Activated CD8-positive, alpha-beta T cell treated with anti-CD3 and anti-CD28 coated beads, Interleukin-2, amount 10 ng/mL, durations not matched to agents 7 days and 5 days (primary cell): ENCODE data around the gene UGT1A7. TPM values are rescaled to one million over a fixed set of nuclear protein-coding genes. Genes with fewer than 3 reads are reported as not detected.

Source experiments
- ATAC-seq: fragments of 150-1000 bp; cut with Tn5 transposase; one replicate; pipeline ENCODE4 v1.10.0; 2021; ENCODE audit warnings: moderate library complexity
- CTCF ChIA-PET: fragments of 350-600 bp; sonication (Branson Sonifier 250); formaldehyde crosslinking; loops from one replicate; lab custom pipeline; 2021; ENCODE audit warnings: antibody characterized with exemption; lab: Charles Lee
- POLR2A ChIA-PET: fragments of 350-600 bp; sonication (Branson Sonifier 250); formaldehyde crosslinking; loops from one replicate; lab custom pipeline; 2021; ENCODE audit warnings: antibody characterized with exemption; lab: Charles Lee
- DNase-seq: peaks from one replicate; pipeline ENCODE4 v3.0.0-alpha.2; 2020
- H3K27ac Mint-ChIP-seq: one replicate; pipeline ENCODE4 v1.8.0; 2021; ENCODE audit warnings: mild to moderate bottlenecking, mixed read lengths
- H3K27me3 Mint-ChIP-seq: one replicate; pipeline ENCODE4 v1.8.0; 2021; ENCODE audit warnings: low read depth, mixed read lengths
- H3K36me3 Mint-ChIP-seq: one replicate; pipeline ENCODE4 v1.8.0; 2021; ENCODE audit warnings: low read depth, mixed read lengths
- H3K4me1 Mint-ChIP-seq: one replicate; pipeline ENCODE4 v1.8.0; 2021; ENCODE audit warnings: low read depth, mixed read lengths
- H3K4me3 Mint-ChIP-seq: one replicate; pipeline ENCODE4 v1.8.0; 2021; ENCODE audit warnings: mild to moderate bottlenecking, mixed read lengths
- H3K9me3 Mint-ChIP-seq: one replicate; pipeline ENCODE4 v1.8.0; 2022; ENCODE audit warnings: mixed read lengths; ENCODE audit not compliant: insufficient read depth
- total RNA-seq, 2 experiments: library from RNA; stranded (reverse); gene quantifications; one replicate each; pipeline ENCODE4 v1.2.3, GENCODE V29; 2021

Gene UGT1A7
- total RNA-seq, 2 experiments from 2014 or later = not detected

GRCh38 chr2:233807966-233808935 lies 126.5 kb downstream of the UGT1A7 start:
- ChIA-PET POLR2A (no interaction called here), CTCF (no interaction called here)
- Mint-ChIP-seq H3K27me3 (peaks cover 10% of the 10 kb centered on the region), H3K4me1 (no peaks in the 10 kb centered on the region), H3K27ac (no peak overlapping the region), H3K36me3 (no peaks in the 10 kb centered on the region), H3K4me3 (no peak overlapping the region), H3K9me3 (no peaks in the 10 kb centered on the region)
- no peak for ATAC-seq
- DNase-seq = no peak

GRCh38 chr2:233810385-233810784 lies 128.7 kb downstream of the UGT1A7 start:
- Mint-ChIP-seq H3K36me3 (no peaks in the 10 kb centered on the region), H3K9me3 (no peaks in the 10 kb centered on the region), H3K27ac (no peak overlapping the region), H3K4me3 (no peak overlapping the region), H3K4me1 (no peaks in the 10 kb centered on the region), H3K27me3 (peaks cover 6% of the 10 kb centered on the region)
- ChIA-PET CTCF (no interaction called here), POLR2A (no interaction called here)
- no peak for DNase-seq
- no peak for ATAC-seq

- CTCF ChIA-PET = no interaction called here
- H3K36me3 Mint-ChIP-seq = no peaks in the 10 kb centered on the region
- H3K4me3 Mint-ChIP-seq = no peak overlapping the region
- no peak for DNase-seq
- no peak for ATAC-seq
- peaks cover 4% of the 10 kb centered on the region for H3K27me3 Mint-ChIP-seq
- H3K4me1 Mint-ChIP-seq = no peaks in the 10 kb centered on the region
- H3K9me3 Mint-ChIP-seq = no peaks in the 10 kb centered on the region
- H3K27ac Mint-ChIP-seq = no peak overlapping the region
- POLR2A ChIA-PET = no interaction called here
Observed at GRCh38 chr2:233811087-233811486, 129.4 kb downstream of the UGT1A7 start.

GRCh38 chr2:233811732-233812131 lies 130.0 kb downstream of the UGT1A7 start:
- no peaks in the 10 kb centered on the region for H3K36me3 Mint-ChIP-seq
- ChIA-PET POLR2A (no interaction called here), CTCF (no interaction called here)
- H3K27ac Mint-ChIP-seq = no peak overlapping the region
- no peaks in the 10 kb centered on the region for H3K9me3 Mint-ChIP-seq
- ATAC-seq (no peak), DNase-seq (no peak)
- peaks cover 6% of the 10 kb centered on the region for H3K27me3 Mint-ChIP-seq
- no peaks in the 10 kb centered on the region for H3K4me1 Mint-ChIP-seq
- no peak overlapping the region for H3K4me3 Mint-ChIP-seq

- ATAC-seq (no peak), DNase-seq (no peak)
- peaks cover 6% of the 10 kb centered on the region for H3K27me3 Mint-ChIP-seq
- no peaks in the 10 kb centered on the region for H3K36me3 Mint-ChIP-seq
- no peaks in the 10 kb centered on the region for H3K9me3 Mint-ChIP-seq
- peaks cover 3% of the 10 kb centered on the region for H3K4me1 Mint-ChIP-seq
- no peak overlapping the region for H3K27ac Mint-ChIP-seq
- ChIA-PET POLR2A (interaction anchor here (0.6 kb wide), 1 partner anchor 523 kb away, joined by 3 read pairs; no protein-coding TSS in a partner anchor), CTCF (interaction anchor here (0.6 to 1.5 kb wide), 2 partner anchors 19 to 84 kb away, joined by 3 read pairs; partner anchors contain the start of gene UGT1A3)
- no peak overlapping the region for H3K4me3 Mint-ChIP-seq
Observed at GRCh38 chr2:233813236-233814055, 131.7 kb downstream of the UGT1A7 start.

- Mint-ChIP-seq H3K36me3 (no peaks in the 10 kb centered on the region), H3K27me3 (peaks cover 6% of the 10 kb centered on the region), H3K27ac (no peak overlapping the region), H3K4me1 (peaks cover 3% of the 10 kb centered on the region), H3K4me3 (no peak overlapping the region), H3K9me3 (no peaks in the 10 kb centered on the region)
- DNase-seq = no peak
- CTCF ChIA-PET = interaction anchor here (1.5 kb wide), 1 partner anchor 18 kb away, joined by 3 read pairs; no protein-coding TSS in a partner anchor
- ATAC-seq = no peak
- POLR2A ChIA-PET = interaction anchor here (0.6 kb wide), 1 partner anchor 755 kb away, joined by 3 read pairs; no protein-coding TSS in a partner anchor
Observed at GRCh38 chr2:233814056-233814835, 132.5 kb downstream of the UGT1A7 start.

GRCh38 chr2:233815861-233816260 lies 134.2 kb downstream of the UGT1A7 start:
- Mint-ChIP-seq H3K36me3 (no peaks in the 10 kb centered on the region), H3K9me3 (no peaks in the 10 kb centered on the region), H3K4me1 (peaks cover 3% of the 10 kb centered on the region), H3K27ac (no peak overlapping the region), H3K27me3 (peaks cover 6% of the 10 kb centered on the region), H3K4me3 (no peak overlapping the region)
- ATAC-seq (no peak), DNase-seq (no peak)
- ChIA-PET POLR2A (no interaction called here), CTCF (no interaction called here)

- ATAC-seq = no peak
- no peak for DNase-seq
- Mint-ChIP-seq H3K27ac (no peak overlapping the region), H3K36me3 (no peaks in the 10 kb centered on the region), H3K4me1 (peaks cover 3% of the 10 kb centered on the region), H3K27me3 (peaks cover 6% of the 10 kb centered on the region), H3K9me3 (no peaks in the 10 kb centered on the region), H3K4me3 (no peak overlapping the region)
- ChIA-PET CTCF (no interaction called here), POLR2A (no interaction called here)
Observed at GRCh38 chr2:233816334-233816733, 134.6 kb downstream of the UGT1A7 start.

- Mint-ChIP-seq H3K4me3 (no peak overlapping the region), H3K27ac (no peak overlapping the region), H3K9me3 (no peaks in the 10 kb centered on the region), H3K27me3 (peaks cover 6% of the 10 kb centered on the region), H3K36me3 (no peaks in the 10 kb centered on the region), H3K4me1 (peaks cover 3% of the 10 kb centered on the region)
- ChIA-PET POLR2A (no interaction called here), CTCF (no interaction called here)
- no peak for DNase-seq
- no peak for ATAC-seq
Observed at GRCh38 chr2:233816771-233817170, 135.1 kb downstream of the UGT1A7 start.

- DNase-seq (no peak), ATAC-seq (no peak)
- Mint-ChIP-seq H3K4me1 (peaks cover 3% of the 10 kb centered on the region), H3K4me3 (no peak overlapping the region), H3K27ac (no peak overlapping the region), H3K9me3 (no peaks in the 10 kb centered on the region), H3K36me3 (no peaks in the 10 kb centered on the region), H3K27me3 (peaks cover 4% of the 10 kb centered on the region)
- POLR2A ChIA-PET = no interaction called here
- CTCF ChIA-PET = no interaction called here
Observed at GRCh38 chr2:233817361-233817911, 135.7 kb downstream of the UGT1A7 start.

GRCh38 chr2:233817995-233818638 lies 136.4 kb downstream of the UGT1A7 start:
- peaks cover 3% of the 10 kb centered on the region for H3K4me1 Mint-ChIP-seq
- no peaks in the 10 kb centered on the region for H3K9me3 Mint-ChIP-seq
- no peak for ATAC-seq
- peak overlapping the region; percentile 60 for H3K27ac Mint-ChIP-seq
- POLR2A ChIA-PET = no interaction called here
- no peak for DNase-seq
- H3K27me3 Mint-ChIP-seq = peaks cover 2% of the 10 kb centered on the region
- no peak overlapping the region for H3K4me3 Mint-ChIP-seq
- CTCF ChIA-PET = no interaction called here
- H3K36me3 Mint-ChIP-seq = no peaks in the 10 kb centered on the region
